IPS-18c (cell line): ENCODE results near the gene CACNB3.
"Not testable (repeated sequence)": the region's sequence is repeated elsewhere in the genome, so short reads cannot be mapped to it uniquely, and the experiment has no call there.

Experiments
- H3K4me3 ChIP-seq: 2 replicates; pipeline ENCODE4 v1.7.0; 2013; ENCODE audit warnings: low read depth, mild to moderate bottlenecking, low read length, moderate library complexity; ENCODE audit not compliant: insufficient read depth
- H3K9me3 ChIP-seq: one replicate; pipeline ENCODE4 v1.6.1; 2013; ENCODE audit warnings: mild to moderate bottlenecking, low read length, moderate library complexity; ENCODE audit not compliant: control insufficient read depth, insufficient read depth

The CACNB3 gene

DNA sequence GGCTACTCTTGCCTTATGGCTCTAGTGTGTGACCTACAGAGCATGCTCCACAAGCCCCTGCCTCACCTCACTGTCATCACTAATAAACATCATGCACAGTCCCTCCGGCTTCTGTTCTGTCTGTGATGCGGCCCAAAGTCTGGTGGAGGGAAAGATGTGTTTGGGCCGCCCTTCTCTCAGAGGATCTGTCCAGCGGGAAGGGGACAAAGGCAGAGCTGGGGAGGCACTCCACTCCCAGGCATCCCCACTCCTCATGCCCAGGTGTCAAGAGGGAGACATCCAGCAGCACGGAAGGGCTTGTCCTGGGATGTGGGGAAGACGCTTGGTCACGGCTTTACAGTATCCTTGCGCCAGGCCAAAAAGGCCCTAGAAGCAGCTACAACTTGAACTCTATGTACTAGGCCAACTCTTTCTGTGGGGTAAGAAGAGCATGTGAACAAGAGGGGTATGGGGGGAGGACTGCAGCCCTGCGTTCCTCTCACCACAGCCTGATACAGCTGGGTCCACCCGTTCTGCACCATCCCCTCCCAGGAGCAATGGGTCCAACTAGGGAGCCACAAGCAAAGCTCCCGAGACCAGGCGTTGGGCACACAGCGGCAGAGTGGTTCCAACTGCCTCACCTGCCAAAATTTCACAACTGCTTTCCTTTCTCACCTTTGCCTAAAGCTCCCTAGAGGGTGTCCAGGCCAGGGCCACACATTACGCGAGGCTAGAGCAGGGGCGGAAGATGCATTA lies 10.7 kb downstream of the CACNB3 start:
- Histone ChIP-seq H3K9me3 (peaks cover 3% of the 10 kb centered on the region), H3K4me3 (no peak overlapping the region)

DNA sequence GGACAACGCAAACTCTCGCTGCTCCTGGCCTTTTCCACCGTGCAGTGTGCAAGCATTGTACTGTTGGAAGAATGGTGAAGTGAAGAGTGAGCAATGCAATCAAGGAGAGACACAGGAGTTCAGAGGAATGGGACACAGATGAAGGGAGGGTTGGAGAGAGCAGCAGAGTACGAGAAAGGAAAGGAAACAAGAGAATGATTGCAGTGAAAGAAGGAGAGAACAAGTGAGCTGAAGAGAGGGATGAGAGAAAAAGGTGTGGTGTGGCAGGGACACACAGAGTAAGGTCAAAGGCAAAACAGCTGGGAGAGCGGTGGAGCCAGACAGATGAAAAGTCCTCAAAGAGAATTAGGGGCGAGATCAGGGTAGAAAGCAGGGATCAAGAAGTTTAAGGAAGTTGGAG lies 13.0 kb downstream of the CACNB3 start:
- Histone ChIP-seq H3K9me3 (peaks cover 3% of the 10 kb centered on the region), H3K4me3 (no peak overlapping the region)

DNA sequence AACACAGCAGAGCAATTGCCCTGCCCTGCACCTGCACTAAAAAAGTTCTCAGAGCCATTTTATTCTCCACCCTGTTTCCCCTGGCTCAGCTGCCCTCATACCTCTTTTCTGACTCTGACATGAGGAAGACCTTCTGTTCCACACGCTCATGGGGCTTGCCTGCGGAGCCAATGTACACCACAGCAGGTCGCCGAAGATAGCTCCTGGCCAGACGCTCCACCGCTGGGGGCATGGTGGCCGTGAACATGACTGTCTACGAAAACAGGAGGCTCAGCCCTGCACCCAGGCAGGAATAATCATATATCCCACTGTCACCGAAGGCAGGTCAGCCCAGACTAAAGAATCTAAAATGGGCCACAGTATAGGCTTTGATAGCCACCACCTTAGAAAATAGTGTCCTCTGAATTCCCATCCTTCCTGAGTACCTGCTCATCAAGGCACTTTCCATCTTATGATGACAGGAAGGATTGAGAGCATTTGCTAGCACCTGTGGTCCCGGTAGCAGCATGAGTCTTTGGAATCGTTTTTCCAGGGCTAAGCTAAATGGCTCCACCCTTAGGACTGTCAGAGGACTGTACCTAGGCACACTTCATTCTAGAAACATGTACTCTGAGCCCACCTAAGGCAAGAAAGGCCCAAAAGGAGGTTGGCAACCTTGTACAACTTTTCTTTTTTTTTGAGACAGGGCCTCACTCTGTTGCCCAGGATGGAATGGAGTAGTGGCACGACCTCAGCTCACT lies 14.2 kb downstream of the CACNB3 start:
- Histone ChIP-seq H3K9me3 (peaks cover 3% of the 10 kb centered on the region), H3K4me3 (no peak overlapping the region)

DNA sequence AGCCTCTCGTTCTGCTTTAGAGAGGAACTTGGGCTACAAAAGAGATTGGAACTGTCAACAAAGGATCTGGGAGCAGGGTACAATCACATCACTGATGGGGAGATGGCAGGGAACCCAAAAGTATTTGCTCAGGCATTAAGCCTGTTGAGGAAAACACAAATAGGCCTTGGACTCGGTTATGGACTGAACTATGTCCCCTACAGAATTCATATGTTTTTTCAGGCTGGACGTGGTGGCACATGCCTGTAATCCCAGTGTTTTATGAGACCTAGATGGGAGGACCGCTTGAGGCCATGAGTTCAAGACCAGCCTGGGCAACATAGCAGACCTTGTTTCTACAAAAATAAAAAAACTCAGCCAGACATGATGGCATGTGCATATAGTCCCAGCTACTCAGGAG lies 19.8 kb downstream of the CACNB3 start:
- Histone ChIP-seq H3K4me3 (no peak overlapping the region), H3K9me3 (no peaks in the 10 kb centered on the region)

DNA sequence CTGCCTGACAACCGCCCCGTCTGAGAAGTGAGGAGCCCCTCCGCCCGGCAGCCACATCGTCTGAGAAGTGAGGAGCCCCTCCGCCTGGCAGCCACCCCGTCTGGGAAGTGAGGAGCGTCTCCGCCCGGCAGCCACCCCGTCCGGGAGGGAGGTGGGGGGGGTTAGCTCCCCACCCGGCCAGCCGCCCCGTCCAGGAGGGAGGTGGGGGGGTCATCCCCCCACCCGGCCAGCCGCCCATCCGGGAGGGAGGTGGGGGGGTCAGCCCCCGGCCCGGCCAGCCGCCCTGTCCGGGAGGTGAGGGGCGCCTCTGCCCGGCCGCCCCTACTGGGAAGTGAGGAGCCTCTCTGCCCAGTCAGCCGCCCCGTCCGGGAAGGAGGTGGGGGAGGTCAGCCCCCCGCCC lies 23.7 kb downstream of the CACNB3 start:
- H3K4me3 ChIP-seq, H3K9me3 ChIP-seq: not testable (repeated sequence)

DNA sequence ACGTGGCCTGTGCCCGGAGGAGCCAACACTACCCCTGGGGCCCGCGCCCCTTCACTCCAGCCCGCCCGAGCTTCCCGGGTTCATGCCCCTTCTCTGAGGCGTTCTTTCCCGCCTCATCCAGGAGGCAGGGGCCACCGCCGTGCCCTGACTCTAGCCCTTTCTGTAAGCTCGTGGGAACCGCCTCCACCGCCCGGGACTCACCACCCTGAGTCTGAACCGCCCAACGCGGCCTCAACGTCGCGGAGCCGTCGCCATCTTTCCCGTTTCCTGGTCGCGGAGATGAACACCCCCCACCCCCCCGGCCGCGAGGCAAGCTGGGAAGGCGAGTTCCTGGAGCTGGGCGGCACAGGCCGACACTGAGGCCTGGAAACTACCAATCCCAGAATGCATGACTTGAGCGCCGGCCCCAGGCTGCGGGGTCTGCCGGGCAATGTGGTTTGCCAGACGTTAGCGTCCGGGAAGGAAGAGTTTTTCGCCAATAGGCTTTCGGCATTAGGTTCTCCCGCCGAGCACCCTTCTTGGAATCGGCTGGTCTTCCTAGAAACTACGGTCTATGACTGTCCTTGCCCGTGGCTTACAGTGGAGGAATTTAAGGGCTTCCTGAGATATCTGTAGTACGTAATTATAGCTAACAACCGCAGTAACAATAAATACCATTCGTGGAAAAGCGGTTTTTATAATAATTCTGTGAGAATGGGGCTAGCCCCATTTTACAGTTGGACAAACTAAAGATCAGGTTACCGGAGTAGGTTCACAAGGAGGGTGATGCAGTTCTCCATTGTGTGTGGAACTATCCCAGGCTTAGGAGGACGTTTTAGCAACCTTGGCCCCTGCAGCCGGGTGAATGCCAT lies 33.8 kb downstream of the CACNB3 start, which contains the start of gene DDX23:
DDX23 (minus strand) TSS at position 281 of the 851 bp plus-strand sequence. CDS start 6,381 bp downstream, outside the sequence.
- H3K4me3 ChIP-seq: peak within 1 kb of the TSS; percentile 79

DNA sequence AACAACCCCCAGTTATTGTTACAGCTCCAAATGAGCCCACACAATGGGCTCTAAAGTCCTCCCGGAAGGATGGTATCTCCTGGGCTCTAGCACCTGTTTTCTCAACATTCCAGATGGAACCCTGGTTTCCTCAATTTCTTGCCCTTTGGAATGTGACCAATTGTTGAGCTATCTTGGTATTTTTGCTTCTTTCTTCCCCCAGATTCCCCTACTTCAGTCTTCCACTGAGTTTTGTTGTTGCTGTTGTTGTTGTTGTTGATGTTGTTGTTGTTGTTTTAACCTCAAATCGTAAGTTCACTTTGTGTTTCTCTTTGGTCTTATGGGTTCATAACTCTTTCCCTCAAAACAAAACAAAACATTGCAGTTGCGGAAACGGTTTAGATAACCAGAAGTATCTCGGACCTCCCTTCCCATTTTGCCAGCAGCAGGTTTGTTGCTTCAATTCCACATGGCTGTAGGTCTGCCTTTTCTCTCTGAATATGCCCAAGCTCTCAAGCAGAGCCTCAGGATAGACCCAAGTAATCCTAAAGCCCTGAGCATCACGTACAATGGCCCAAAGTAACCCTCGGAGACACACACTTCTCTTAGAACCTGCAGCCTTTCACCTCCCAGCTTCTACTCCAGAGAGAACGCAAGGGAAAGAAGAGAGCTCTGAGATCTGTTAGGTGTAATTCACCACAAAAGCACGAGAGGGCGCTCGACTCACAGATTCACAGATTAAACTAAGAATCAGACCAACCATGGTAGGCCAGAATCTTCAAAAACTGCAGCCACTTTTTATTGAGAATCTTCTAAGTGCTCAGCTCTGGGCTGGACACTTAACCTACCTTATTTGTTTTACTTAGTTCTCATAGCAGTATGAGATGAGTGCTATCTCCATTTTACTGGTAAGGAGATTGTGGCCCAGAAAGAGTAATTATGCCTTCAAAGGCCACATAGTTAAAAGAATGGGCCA lies 34.7 kb downstream of the CACNB3 start:
- Histone ChIP-seq H3K9me3 (no peaks in the 10 kb centered on the region), H3K4me3 (peak overlapping the region; percentile 40; the same call in 1 of the 2 replicates)

More for the DNA sequence above, 33.8 kb downstream of the CACNB3 start, which contains the start of gene DDX23:
- H3K9me3 ChIP-seq: no peaks in the 10 kb centered on the region

DNA sequence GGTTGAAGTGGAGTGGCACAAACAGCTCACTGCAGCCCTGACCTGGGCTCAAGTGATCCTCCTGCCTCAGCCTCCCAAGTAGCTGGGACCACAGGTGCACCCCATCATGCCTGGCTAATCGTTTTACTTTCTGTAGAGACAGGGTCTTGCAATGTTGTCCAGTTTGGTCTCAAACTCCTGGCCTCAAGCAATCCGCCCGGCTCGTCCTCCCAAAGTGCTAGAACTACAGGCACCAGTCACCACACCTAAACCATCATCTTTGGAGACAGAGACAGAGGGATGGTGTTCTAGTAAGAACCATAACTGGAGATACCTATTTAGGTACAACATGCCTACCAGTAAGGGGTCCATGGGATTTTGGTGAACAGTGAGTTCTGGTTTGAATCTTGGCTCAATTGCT lies 36.2 kb downstream of the CACNB3 start:
- Histone ChIP-seq H3K9me3 (no peaks in the 10 kb centered on the region), H3K4me3 (no peak overlapping the region)

DNA sequence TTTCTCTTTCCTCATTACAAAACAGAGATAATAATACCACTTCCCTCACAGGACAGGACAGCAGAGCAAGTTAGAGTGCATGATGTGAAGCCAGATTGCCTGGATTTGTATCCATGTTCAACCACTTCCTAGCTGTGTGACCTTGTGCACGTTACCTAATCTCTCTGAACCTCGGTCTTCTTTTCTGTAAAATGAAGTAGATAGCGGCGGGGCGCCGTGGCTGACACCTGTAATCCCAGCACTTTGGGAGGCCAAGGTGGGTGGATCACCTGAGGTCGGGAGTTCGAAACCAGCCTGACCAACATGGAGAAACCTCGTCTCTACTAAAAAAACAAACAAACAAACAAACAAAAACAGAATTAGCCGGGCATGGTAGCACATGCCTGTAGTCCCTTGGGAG lies 36.6 kb downstream of the CACNB3 start:
- H3K9me3 ChIP-seq, H3K4me3 ChIP-seq: not testable (repeated sequence)

DNA sequence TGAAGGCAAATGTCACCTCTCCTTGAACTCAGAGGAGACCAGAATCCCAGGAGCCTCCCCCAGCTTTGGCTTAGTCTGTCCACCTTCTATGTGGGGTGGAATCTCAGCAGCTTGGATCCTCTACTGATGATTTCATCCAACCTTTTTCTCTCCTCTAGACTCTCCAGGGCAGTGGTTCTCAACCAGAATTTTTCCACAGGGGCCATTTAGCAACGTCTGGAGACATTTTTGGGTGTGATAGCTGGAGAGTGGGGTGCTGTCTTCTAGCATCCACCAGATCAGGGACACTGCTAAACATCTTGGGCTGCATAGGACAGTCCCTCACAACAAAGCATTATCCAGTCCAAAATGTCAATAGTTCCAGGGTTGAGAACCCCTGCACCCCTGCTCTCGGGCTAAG lies 38.1 kb downstream of the CACNB3 start:
- Histone ChIP-seq H3K4me3 (no peak overlapping the region), H3K9me3 (no peaks in the 10 kb centered on the region)

DNA sequence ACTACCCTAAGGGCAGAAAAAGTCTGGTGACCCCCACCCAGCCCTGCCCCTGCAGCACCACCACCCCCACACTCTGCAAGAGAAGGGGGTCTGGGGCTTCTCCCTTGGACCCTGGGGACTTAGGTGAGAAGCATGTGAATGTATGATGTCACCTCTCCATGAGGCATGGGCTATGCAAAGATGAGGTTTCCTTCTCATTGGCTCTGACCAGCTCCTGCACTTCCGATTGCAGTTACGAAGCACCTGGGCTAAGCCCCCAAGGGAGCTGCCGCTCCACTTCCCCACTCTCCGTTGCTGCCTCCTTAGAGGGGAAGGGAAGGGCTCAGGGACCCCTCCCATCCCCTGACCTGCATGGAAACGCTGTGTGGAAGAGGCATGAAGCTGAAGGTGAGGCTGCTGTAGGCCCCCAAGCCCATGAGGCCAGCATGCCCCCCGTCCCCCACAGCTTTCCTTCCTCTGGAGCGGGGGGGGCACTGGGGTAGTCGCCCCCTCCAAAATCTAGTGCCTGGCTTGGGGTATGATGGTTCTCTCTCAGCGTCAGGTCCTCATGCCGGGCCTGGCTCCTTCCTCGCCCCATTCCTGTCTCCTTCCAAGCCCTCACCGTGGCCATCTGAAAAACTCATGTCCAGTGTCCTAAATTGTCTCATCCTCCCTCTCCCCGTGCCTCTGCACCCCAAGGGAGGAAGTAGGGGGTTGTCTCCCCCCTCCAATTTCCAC lies 39.1 kb downstream of the CACNB3 start:
- Histone ChIP-seq H3K9me3 (no peaks in the 10 kb centered on the region), H3K4me3 (no peak overlapping the region)

DNA sequence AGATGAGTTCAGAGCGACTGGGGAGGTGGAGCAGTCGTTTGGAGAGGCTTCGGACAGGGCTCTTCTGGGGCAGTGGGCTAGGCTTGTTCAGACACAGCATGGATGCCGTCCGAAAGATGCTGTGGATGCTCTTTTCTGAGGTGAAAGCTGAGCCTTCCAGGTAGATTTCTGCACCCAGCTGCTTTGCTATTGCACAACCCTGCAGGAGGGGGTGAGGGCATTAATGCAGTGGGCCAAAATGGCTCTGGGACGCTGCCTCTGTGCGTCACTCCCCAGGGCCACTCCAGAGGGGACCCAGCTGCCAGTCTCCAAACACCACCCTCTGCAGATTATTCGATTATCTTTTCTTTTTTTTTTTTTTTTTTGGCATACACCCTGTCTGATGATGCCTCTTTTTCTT lies 39.7 kb downstream of the CACNB3 start:
- Histone ChIP-seq H3K9me3 (no peaks in the 10 kb centered on the region), H3K4me3 (no peak overlapping the region)

DNA sequence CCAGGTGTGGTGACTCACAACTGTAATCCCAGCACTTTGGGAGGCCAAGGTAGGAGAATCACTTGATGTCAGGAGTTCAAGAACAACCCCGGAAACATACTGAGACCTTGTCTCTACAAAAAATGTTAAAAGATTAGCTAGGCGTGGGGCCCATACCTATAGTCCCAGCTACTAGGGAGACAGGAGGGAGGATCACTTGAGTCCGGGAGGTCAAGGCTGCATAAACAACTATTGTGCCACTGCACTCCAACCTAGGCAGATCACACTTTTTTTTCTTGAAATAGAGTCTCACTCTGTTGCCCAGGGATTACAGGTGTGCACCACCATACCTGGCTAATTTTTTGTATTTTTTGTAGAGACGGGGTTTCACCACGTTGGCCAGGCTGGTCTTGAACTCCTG lies 41.3 kb downstream of the CACNB3 start:
- no peaks in the 10 kb centered on the region for H3K9me3 ChIP-seq
- H3K4me3 ChIP-seq: no peak overlapping the region

DNA sequence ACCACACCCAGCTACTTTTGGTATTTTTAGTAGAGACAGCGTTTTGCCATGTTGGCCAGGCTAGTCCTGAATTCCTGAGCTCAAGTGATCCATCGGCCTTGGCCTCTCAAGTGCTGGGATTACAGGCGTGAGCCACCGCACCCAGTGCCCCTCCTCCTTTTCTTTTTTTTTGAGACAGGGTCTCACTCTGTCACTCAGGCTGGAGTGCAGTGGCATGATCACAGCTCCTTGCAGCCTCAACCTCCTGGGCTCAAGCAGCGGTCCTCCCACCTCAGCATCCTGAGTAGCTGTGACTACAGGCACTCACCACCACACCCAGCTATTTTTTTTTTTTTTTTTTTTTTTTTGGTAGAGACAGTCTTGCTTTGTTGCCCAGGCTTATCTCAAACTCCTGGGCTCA lies 41.9 kb downstream of the CACNB3 start:
- not testable (repeated sequence) for H3K4me3 ChIP-seq, H3K9me3 ChIP-seq

DNA sequence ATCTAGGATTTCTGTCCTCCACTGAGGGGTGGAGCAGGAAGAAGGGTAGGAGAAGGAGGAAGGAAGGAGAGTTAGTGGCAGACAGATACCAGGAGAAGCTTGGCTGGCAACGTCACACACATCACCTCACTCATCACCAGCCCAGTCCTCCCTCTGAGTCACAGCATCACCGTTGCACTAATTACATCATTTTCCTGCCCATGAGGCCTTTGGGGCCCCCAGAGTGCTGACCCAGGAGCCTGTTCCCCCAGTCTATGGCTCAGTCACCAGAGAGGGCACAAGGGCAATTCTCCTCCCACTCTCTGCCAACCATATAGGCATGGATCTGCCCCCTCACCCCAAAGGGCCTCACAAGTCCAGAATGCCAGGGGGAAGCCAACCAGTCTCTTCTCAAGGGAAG lies 42.8 kb downstream of the CACNB3 start:
- Histone ChIP-seq H3K4me3 (no peak overlapping the region), H3K9me3 (no peaks in the 10 kb centered on the region)

DNA sequence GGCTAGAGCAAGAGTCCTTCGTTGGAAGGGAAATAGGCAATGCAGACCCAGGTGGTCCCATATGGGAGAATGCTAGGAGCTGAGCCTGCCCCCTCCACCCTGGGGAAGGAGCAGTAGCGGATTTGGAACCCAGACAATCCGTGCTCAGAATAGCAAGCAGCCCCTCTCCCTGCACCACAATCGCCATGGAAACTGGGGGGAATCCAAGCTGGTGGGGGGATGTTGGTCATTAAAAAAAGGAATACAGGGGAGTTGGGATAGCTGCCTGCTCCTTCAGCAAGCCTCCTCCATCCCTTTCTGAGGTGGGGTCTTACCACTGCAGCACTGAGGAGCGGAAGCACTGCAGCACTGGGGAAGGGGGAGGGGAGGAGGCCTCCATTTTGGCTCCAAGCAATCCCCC lies 44.5 kb downstream of the CACNB3 start:
- Histone ChIP-seq H3K9me3 (no peaks in the 10 kb centered on the region), H3K4me3 (peak overlapping the region; percentile 15; the same call in 1 of the 2 replicates)
